Activated CD4-positive, alpha-beta T cell treated with anti-CD3 and anti-CD28 coated beads, Interleukin-10, Interleukin-2, amounts not matched to agents 100 ng/mL and 50 ng/mL, durations not matched to agents 16 hours and 8 hours (primary cell): ENCODE measurements around the gene FIP1L1.
"Not testable (repeated sequence)": the region's sequence is repeated elsewhere in the genome, so short reads cannot be mapped to it uniquely, and the experiment has no call there.

Source experiments
- DNase-seq: peaks from one replicate; pipeline ENCODE4 v3.0.0-alpha.2; 2020

The FIP1L1 gene

GRCh38 chr4:53380221-53380620 is 2.8 kb downstream of the FIP1L1 start:
- no peak for DNase-seq

- DNase-seq = not testable (repeated sequence)
Observed at GRCh38 chr4:53409479-53409878, 32.0 kb downstream of the FIP1L1 start.

- DNase-seq = no peak
Observed at GRCh38 chr4:53419208-53419607, 41.8 kb downstream of the FIP1L1 start.

GRCh38 chr4:53421791-53422190 is 44.4 kb downstream of the FIP1L1 start:
- DNase-seq = no peak

GRCh38 chr4:53422367-53422766 is 44.9 kb downstream of the FIP1L1 start:
- DNase-seq = no peak

GRCh38 chr4:53424280-53424679 is 46.8 kb downstream of the FIP1L1 start:
- no peak for DNase-seq

GRCh38 chr4:53427366-53427765 is 49.9 kb downstream of the FIP1L1 start:
- no peak for DNase-seq

- DNase-seq = peak; percentile 67
Observed at GRCh38 chr4:53431052-53431451, 53.6 kb downstream of the FIP1L1 start.

- peak; percentile 79 for DNase-seq
Observed at GRCh38 chr4:53432528-53433424, 55.3 kb downstream of the FIP1L1 start.

GRCh38 chr4:53436251-53436650 is 58.8 kb downstream of the FIP1L1 start:
- DNase-seq = no peak

- no peak for DNase-seq
Observed at GRCh38 chr4:53441564-53441963, 64.1 kb downstream of the FIP1L1 start.

- DNase-seq = no peak
Observed at GRCh38 chr4:53444954-53445353, 67.5 kb downstream of the FIP1L1 start.

- peak; percentile 8 for DNase-seq
Observed at GRCh38 chr4:53450773-53451172, 73.3 kb downstream of the FIP1L1 start.

GRCh38 chr4:53453385-53453784 is 75.9 kb downstream of the FIP1L1 start:
- no peak for DNase-seq

- DNase-seq = no peak
Observed at GRCh38 chr4:53455766-53456165, 78.3 kb downstream of the FIP1L1 start.

GRCh38 chr4:53456178-53456577 is 78.7 kb downstream of the FIP1L1 start:
- DNase-seq = no peak

GRCh38 chr4:53459548-53459947 is 82.1 kb downstream of the FIP1L1 start:
- DNase-seq = no peak

GRCh38 chr4:53461244-53461643 is 83.8 kb downstream of the FIP1L1 start:
- no peak for DNase-seq

GRCh38 chr4:53463340-53463739 is 85.9 kb downstream of the FIP1L1 start:
- no peak for DNase-seq

- no peak for DNase-seq
Observed at GRCh38 chr4:53465281-53465680, 87.8 kb downstream of the FIP1L1 start.

GRCh38 chr4:53465891-53466290 is 88.5 kb downstream of the FIP1L1 start:
- no peak for DNase-seq

- not testable (repeated sequence) for DNase-seq
Observed at GRCh38 chr4:53466576-53466975, 89.1 kb downstream of the FIP1L1 start.

- no peak for DNase-seq
Observed at GRCh38 chr4:53476232-53477037, 99.0 kb downstream of the FIP1L1 start.

- no peak for DNase-seq
Observed at GRCh38 chr4:53477038-53477565, 99.7 kb downstream of the FIP1L1 start.
